Brain microvascular endothelial cell (primary cell): ENCODE data around the gene CYP4F8.

Source experiments
- DNase-seq: peaks from one replicate; pipeline ENCODE4 v3.0.0-alpha.2; 2020
- H3K27ac ChIP-seq: fragments of 250-450 bp; sonication (Bioruptor Pico); 2 replicates; pipeline ENCODE4 v1.5.1; 2020; ENCODE audit warnings: mild to moderate bottlenecking, moderate library complexity
- H3K27me3 ChIP-seq: fragments of 250-450 bp; sonication (Bioruptor Pico); replicated peaks from 2 replicates; pipeline ENCODE4 v1.5.1; 2020; ENCODE audit warnings: mild to moderate bottlenecking
- H3K36me3 ChIP-seq: fragments of 250-450 bp; sonication (Bioruptor Pico); replicated peaks from 2 replicates; pipeline ENCODE4 v1.5.1; 2020; ENCODE audit warnings: mild to moderate bottlenecking
- H3K4me3 ChIP-seq: 2 replicates; pipeline ENCODE4 v1.5.1; 2011; ENCODE audit warnings: low read depth, mild to moderate bottlenecking, control low read depth, low read length, moderate library complexity
- in situ Hi-C: cut with HindIII; loops from 2 replicates; pipeline ENCODE4 v1.10.0; 2017; ENCODE audit warnings: low sequenced_read_pairs, low pct_ligation_motif_present
- TF ChIP-seq, protein P1 (sequence below): IDR thresholded peaks from 2 replicates; pipeline ENCODE4 v1.5.1; 2011; ENCODE audit warnings: low read depth, mild to moderate bottlenecking, moderate library complexity, low read length, control low read depth, inconsistent platforms; ENCODE audit errors: missing control alignments

The CYP4F8 gene

DNA sequence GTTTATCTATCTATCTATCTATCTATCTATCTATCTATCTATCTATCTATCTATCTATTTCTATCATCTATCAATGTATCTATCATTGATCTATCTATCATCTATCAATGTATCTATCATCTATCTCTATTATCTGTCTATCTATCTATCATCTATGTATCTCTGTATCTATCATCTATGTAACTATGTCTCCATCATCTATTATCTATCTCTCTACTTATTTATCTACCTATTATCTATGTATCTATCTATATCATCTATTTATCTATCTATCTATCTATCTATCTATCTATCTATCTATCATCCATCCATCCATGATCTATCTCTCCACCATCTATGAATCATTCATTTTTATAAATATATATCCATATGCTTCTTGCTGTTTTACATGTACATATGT lies 41.4 kb downstream of the CYP4F8 start:
- H3K27me3 ChIP-seq, result no peaks in the 10 kb centered on the region
- no peak overlapping the region for H3K27ac ChIP-seq
- in situ Hi-C loops, result no loop called here
- H3K36me3 ChIP-seq, result no peaks in the 10 kb centered on the region
- TF ChIP-seq, protein P1, sequence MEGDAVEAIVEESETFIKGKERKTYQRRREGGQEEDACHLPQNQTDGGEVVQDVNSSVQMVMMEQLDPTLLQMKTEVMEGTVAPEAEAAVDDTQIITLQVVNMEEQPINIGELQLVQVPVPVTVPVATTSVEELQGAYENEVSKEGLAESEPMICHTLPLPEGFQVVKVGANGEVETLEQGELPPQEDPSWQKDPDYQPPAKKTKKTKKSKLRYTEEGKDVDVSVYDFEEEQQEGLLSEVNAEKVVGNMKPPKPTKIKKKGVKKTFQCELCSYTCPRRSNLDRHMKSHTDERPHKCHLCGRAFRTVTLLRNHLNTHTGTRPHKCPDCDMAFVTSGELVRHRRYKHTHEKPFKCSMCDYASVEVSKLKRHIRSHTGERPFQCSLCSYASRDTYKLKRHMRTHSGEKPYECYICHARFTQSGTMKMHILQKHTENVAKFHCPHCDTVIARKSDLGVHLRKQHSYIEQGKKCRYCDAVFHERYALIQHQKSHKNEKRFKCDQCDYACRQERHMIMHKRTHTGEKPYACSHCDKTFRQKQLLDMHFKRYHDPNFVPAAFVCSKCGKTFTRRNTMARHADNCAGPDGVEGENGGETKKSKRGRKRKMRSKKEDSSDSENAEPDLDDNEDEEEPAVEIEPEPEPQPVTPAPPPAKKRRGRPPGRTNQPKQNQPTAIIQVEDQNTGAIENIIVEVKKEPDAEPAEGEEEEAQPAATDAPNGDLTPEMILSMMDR, result no peak
- DNase-seq, result no peak
- H3K4me3 ChIP-seq, result no peak overlapping the region

DNA sequence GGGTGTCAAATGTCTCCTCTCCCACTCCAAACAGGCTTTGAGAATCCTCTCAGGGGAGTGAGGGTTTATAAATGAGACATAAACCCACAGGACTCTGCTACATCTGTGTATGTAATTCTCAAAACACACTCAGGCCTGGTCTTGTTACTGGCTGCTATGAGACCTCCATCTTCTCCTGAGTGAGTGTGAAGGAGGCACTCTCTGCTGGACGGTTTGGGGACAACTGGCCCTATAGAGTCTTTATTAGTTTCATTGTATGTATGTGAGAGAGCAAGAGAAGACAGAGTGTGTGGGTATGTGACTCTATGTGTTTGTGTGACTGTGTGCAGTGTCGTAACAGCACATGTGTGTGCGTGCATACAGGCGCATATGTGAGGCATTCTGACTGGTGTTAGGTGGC lies 48.2 kb downstream of the CYP4F8 start:
- H3K27me3 ChIP-seq, result no peaks in the 10 kb centered on the region
- no peak overlapping the region for H3K4me3 ChIP-seq
- H3K36me3 ChIP-seq, result no peaks in the 10 kb centered on the region
- TF ChIP-seq, protein P1, result no peak
- in situ Hi-C loops, result no loop called here
- DNase-seq, result no peak
- no peak overlapping the region for H3K27ac ChIP-seq

DNA sequence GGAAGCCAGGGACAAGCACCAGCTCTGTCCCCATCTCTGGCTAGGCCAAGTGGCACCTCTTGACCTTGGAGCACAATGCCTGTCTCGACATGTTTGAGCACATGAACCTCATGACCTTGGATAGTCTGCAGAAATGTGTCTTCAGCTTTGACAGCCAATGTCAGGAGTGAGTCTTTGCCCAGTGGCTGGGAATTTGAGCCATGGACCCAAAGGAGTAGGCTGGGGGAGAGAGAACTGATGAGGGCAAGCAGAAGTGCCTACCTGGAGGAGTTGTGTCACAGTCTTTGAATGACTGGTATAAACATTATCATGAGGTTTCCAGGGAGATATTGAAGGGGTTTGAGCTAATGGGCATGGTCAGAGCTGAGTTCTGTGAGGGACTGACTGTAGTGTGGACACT lies 51.2 kb downstream of the CYP4F8 start:
- Histone ChIP-seq H3K4me3 (no peak overlapping the region), H3K36me3 (no peaks in the 10 kb centered on the region), H3K27ac (no peak overlapping the region), H3K27me3 (no peaks in the 10 kb centered on the region)
- no peak for DNase-seq
- TF ChIP-seq, protein P1, result no peak
- in situ Hi-C loops, result no loop called here

DNA sequence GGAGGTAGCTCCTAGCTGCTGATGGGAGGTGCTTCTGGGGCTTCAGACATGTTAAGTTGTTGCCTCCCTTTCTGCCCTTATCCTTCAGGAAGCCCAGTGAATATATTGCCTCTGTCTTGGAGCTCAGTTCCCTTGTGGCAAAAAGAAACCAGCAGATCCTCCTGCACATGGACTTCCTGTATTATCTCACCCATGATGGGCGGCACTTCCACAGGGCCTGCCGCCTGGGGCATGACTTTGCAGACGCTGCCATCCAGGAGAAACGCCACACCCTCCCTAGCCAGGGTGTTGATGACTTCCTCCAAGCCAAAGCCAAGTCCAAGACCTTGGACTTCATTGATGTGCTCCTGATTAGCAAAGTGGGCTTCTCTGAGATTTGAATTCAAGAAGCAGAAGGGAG lies 51.9 kb downstream of the CYP4F8 start:
- in situ Hi-C loops, result no loop called here
- no peak overlapping the region for H3K27ac ChIP-seq
- H3K36me3 ChIP-seq, result no peaks in the 10 kb centered on the region
- H3K27me3 ChIP-seq, result no peaks in the 10 kb centered on the region
- H3K4me3 ChIP-seq, result no peak overlapping the region
- no peak for DNase-seq
- TF ChIP-seq, protein P1, result no peak

DNA sequence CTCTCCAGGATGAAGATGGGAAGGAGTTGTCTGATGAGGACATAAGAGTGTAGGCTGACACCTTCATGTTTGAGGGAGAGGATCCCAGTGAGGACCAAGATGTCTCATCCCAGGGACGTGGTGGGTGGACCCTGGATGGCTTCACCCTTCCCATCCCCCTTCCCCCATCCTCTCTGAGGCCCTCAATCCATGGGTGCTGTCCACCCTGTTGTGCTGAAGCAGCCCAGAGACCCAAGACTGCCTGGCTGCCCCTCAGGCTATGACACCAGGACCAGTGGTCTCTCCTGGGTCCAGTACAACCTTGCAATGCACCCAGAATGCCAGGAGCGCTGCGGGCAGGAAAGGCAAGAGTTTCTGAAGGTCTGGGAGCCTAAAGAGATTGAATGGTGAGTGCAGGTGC lies 54.4 kb downstream of the CYP4F8 start:
- TF ChIP-seq, protein P1, result no peak
- DNase-seq, result no peak
- H3K4me3 ChIP-seq, result no peak overlapping the region
- no peak overlapping the region for H3K27ac ChIP-seq
- H3K36me3 ChIP-seq, result no peaks in the 10 kb centered on the region
- in situ Hi-C loops, result no loop called here
- H3K27me3 ChIP-seq, result no peaks in the 10 kb centered on the region

DNA sequence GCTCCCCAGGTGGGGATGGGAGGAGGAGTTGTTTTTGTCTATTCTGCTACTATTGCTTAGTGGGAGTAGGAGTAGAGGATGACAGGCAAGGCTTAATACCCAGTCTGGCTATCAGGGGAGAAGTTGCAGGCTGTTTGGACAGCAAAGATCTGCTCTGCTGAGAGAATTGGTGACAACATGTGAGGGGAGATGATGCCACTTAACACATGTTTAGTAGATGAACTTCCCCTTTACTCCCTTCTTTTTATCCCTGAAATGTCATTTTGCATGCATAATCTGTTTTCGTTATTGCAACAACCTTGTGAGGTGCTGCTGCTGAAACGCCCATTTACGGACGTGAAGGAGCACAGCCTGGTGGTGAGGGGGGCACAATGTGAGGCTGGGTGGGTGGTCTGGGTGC lies 54.9 kb downstream of the CYP4F8 start:
- no peaks in the 10 kb centered on the region for H3K27me3 ChIP-seq
- H3K36me3 ChIP-seq, result no peaks in the 10 kb centered on the region
- no peak for DNase-seq
- H3K27ac ChIP-seq, result no peak overlapping the region
- in situ Hi-C loops, result no loop called here
- TF ChIP-seq, protein P1, result no peak
- H3K4me3 ChIP-seq, result no peak overlapping the region
